GM18526 (cell line): ENCODE measurements around the gene ACD.

Experiments
- POLR2A ChIP-seq: IDR thresholded peaks from 3 replicates; pipeline ENCODE4 v1.6.1; 2011; ENCODE audit not compliant: insufficient read length; ENCODE audit errors: extremely low read depth

ACD gene

GRCh38 chr16:67657017-67657608 is 2.9 kb downstream of the ACD start:
- TF ChIP-seq POLR2A = no peak

GRCh38 chr16:67656344-67657016 is 3.6 kb downstream of the ACD start:
- TF ChIP-seq POLR2A = no peak

- no peak for TF ChIP-seq POLR2A
Observed at GRCh38 chr16:67655363-67655762, 4.7 kb downstream of the ACD start.

- no peak for TF ChIP-seq POLR2A
Observed at GRCh38 chr16:67654403-67654911, 5.6 kb downstream of the ACD start.

GRCh38 chr16:67653789-67654402 is 6.2 kb downstream of the ACD start:
- no peak for TF ChIP-seq POLR2A

GRCh38 chr16:67653128-67653788 is 6.8 kb downstream of the ACD start:
- no peak for TF ChIP-seq POLR2A

GRCh38 chr16:67652578-67653127 is 7.4 kb downstream of the ACD start:
- no peak for TF ChIP-seq POLR2A

GRCh38 chr16:67651847-67652246 is 8.2 kb downstream of the ACD start:
- no peak for TF ChIP-seq POLR2A

GRCh38 chr16:67651039-67651438 is 9.0 kb downstream of the ACD start:
- no peak for TF ChIP-seq POLR2A

- TF ChIP-seq POLR2A = no peak
Observed at GRCh38 chr16:67650023-67650422, 10.0 kb downstream of the ACD start.

- no peak for TF ChIP-seq POLR2A
Observed at GRCh38 chr16:67649494-67649931, 10.5 kb downstream of the ACD start.

- no peak for TF ChIP-seq POLR2A
Observed at GRCh38 chr16:67648764-67649407, 11.2 kb downstream of the ACD start.

GRCh38 chr16:67648088-67648763 is 11.8 kb downstream of the ACD start:
- TF ChIP-seq POLR2A = no peak

- no peak for TF ChIP-seq POLR2A
Observed at GRCh38 chr16:67647681-67648080, 12.4 kb downstream of the ACD start.
